Measurements from ENCODE around the gene SLC7A8.

The SLC7A8 gene

DNA sequence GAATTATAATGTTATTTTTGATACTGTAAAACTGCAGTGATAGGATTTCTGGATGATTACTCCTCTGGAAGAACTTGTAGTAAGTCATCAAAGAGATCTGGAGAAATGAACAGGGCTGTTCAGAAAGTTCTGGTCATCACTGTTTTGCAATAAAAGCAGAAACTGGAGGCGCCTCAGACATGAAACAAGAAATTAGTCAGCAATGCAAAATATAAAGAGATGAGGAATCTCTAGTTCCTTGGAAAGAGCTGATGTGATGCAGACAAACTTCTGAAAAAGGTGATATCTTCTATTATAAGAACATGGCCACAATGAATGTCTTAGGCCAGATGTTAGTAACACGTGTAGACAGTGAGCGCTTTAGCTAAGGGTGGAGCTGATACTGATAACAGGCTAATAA is 98.0 kb downstream of the SLC7A8 start:
- no peak overlapping the region for H3K27ac ChIP-seq (ENCODE audit: insufficient read depth, low read depth, low read length, poor library complexity, severe bottlenecking)
- H3K36me3 ChIP-seq (ENCODE audit: control insufficient read depth, insufficient read depth, low read length) = peaks cover 74% of the 10 kb centered on the region
- H3K4me3 ChIP-seq (ENCODE audit: insufficient read depth, low read depth, low read length) = no peak overlapping the region
- 96 to 98% methylated on average over 3 of the region's 3 CpGs for WGBS, 2 experiments
- H3K27me3 ChIP-seq (ENCODE audit: control insufficient read depth, insufficient read depth, low read length, poor library complexity, severe bottlenecking) = no peaks in the 10 kb centered on the region
- no peaks in the 10 kb centered on the region for H3K4me1 ChIP-seq (ENCODE audit: control insufficient read depth, insufficient read depth, low read length)
- no peaks in the 10 kb centered on the region for H3K9me3 ChIP-seq (ENCODE audit: control insufficient read depth, low read length)

DNA sequence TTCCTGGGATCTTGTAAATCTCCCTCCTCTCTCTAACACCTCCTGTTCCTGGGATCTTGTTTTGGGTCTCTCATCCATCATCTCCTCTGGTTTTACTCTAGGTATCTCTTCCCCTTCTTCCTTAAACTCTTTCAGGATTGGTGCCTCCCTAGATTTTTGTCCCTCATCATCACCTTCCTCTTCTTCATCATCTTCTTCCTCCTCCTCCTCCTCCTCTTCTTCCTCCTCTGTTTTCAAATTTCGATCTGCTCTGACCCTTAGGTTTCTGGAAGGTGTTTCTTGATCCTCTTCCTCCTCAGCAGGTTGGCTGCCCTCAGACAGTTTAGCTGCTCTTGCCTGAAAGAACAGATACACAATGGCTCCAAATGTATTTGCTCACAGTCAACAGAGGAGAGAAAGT is 103.0 kb downstream of the SLC7A8 start:
- no peak overlapping the region for H3K4me3 ChIP-seq (ENCODE audit: insufficient read depth, low read depth, low read length)
- H3K4me1 ChIP-seq (ENCODE audit: control insufficient read depth, insufficient read depth, low read length) = no peaks in the 10 kb centered on the region
- no peak overlapping the region for H3K27ac ChIP-seq (ENCODE audit: insufficient read depth, low read depth, low read length, poor library complexity, severe bottlenecking)
- 89 to 97% methylated on average over 1 of the region's 1 CpG for WGBS, 2 experiments
- H3K36me3 ChIP-seq (ENCODE audit: control insufficient read depth, insufficient read depth, low read length) = peaks cover 70% of the 10 kb centered on the region
- no peaks in the 10 kb centered on the region for H3K9me3 ChIP-seq (ENCODE audit: control insufficient read depth, low read length)
- H3K27me3 ChIP-seq (ENCODE audit: control insufficient read depth, insufficient read depth, low read length, poor library complexity, severe bottlenecking) = no peaks in the 10 kb centered on the region

DNA sequence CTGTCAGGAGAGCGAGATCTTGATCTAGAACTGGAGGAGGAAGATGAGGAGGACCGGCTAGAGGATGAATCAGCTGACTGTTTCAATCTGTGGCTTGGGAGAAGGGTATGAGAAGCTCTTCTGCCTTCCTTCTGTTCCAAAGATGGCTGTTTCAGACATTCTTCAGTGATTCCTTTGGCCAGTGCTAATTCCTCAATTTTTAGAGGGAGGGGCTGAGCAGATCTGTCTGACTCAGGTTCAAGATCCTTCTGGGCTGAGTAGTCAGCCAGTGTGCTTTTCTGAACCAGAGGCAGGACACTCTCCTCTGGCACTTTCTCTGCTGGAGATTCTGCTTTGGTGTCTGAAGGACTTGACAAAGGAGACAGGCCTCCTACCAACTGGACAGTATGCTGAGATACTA is 103.7 kb downstream of the SLC7A8 start:
- peaks cover 65% of the 10 kb centered on the region for H3K36me3 ChIP-seq (ENCODE audit: control insufficient read depth, insufficient read depth, low read length)
- no peaks in the 10 kb centered on the region for H3K27me3 ChIP-seq (ENCODE audit: control insufficient read depth, insufficient read depth, low read length, poor library complexity, severe bottlenecking)
- H3K27ac ChIP-seq (ENCODE audit: insufficient read depth, low read depth, low read length, poor library complexity, severe bottlenecking) = no peak overlapping the region
- no peaks in the 10 kb centered on the region for H3K9me3 ChIP-seq (ENCODE audit: control insufficient read depth, low read length)
- no peaks in the 10 kb centered on the region for H3K4me1 ChIP-seq (ENCODE audit: control insufficient read depth, insufficient read depth, low read length)
- H3K4me3 ChIP-seq (ENCODE audit: insufficient read depth, low read depth, low read length) = no peak overlapping the region
- 98 to 99% methylated on average over 2 of the region's 2 CpGs for WGBS, 2 experiments

DNA sequence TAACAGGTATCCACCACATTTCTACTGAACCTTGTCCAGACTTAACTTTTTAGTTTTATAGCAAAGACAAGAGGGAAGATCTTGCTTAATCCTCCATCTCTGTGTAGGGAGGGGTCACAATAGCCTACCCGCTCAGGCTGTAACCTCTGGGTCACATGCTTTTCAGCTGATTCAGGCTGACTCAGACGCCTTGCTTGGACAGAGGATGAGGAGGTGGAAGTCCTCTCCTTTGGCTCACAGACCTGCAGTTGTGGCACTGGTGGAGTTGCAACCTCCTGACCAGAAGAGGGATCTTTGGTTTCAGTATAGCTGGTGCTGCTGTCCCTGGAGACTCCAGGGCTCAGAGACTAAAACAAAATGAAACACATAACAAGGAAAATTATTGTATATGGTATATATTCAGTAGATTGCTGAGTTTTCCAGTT is 104.8 kb downstream of the SLC7A8 start:
- peaks cover 59% of the 10 kb centered on the region for H3K36me3 ChIP-seq (ENCODE audit: control insufficient read depth, insufficient read depth, low read length)
- no peaks in the 10 kb centered on the region for H3K4me1 ChIP-seq (ENCODE audit: control insufficient read depth, insufficient read depth, low read length)
- H3K27me3 ChIP-seq (ENCODE audit: control insufficient read depth, insufficient read depth, low read length, poor library complexity, severe bottlenecking) = no peaks in the 10 kb centered on the region
- no peak overlapping the region for H3K27ac ChIP-seq (ENCODE audit: insufficient read depth, low read depth, low read length, poor library complexity, severe bottlenecking)
- H3K9me3 ChIP-seq (ENCODE audit: control insufficient read depth, low read length) = no peaks in the 10 kb centered on the region
- H3K4me3 ChIP-seq (ENCODE audit: insufficient read depth, low read depth, low read length) = no peak overlapping the region
- 81 to 87% methylated on average over 2 of the region's 2 CpGs for WGBS, 2 experiments

DNA sequence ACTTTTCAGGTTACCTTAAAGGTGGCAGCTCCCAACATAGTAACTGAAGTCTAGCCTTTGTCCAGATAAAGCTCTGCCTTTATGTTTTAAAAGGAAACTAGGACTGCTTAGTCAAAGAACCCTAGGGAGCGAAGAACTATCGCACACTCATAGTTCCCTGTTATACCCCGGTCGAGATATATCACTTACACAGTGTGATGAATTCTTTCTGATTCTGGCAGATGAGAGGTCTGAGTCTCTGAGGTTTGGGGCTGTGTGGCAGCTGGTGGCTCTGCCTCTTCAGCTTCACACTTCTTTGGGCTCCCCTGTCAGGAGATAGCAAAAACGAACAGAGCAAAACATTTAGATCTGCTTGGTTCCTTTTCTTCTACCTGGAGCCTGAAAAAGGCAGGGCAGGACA is 105.5 kb downstream of the SLC7A8 start:
- H3K27me3 ChIP-seq (ENCODE audit: control insufficient read depth, insufficient read depth, low read length, poor library complexity, severe bottlenecking) = no peaks in the 10 kb centered on the region
- H3K27ac ChIP-seq (ENCODE audit: insufficient read depth, low read depth, low read length, poor library complexity, severe bottlenecking) = no peak overlapping the region
- no peaks in the 10 kb centered on the region for H3K9me3 ChIP-seq (ENCODE audit: control insufficient read depth, low read length)
- 97 to 98% methylated on average over 5 of the region's 5 CpGs for WGBS, 2 experiments
- no peaks in the 10 kb centered on the region for H3K4me1 ChIP-seq (ENCODE audit: control insufficient read depth, insufficient read depth, low read length)
- no peak overlapping the region for H3K4me3 ChIP-seq (ENCODE audit: insufficient read depth, low read depth, low read length)
- peaks cover 63% of the 10 kb centered on the region for H3K36me3 ChIP-seq (ENCODE audit: control insufficient read depth, insufficient read depth, low read length)

DNA sequence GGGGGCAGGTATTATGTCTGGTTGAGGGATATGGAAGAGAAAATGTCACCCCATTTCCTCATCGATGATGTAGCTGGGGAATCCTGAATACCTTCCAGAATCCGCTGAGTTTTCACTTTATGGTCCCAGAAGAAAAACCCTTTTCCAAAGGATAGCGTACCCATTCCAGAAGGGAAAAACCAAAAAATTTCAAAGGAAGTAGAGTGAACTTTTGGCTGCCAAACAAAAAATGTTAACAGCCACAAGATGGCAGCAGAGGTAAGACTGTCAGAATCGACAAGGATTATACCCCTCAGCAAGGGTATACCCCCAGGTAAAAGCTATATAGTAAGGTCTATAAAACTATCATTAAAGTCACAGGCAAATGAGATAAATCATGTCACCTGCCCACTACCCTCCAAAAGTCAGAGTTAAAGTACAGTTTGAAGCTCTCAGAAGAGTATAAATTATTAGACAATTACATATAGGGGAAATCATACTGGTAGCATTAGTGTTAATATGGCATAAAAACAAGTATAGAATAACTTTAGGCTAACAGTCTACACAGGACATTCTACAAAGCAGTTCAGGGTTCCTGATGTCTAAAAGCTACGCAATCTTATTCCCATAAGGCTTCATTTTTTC is 106.6 kb downstream of the SLC7A8 start:
- Histone ChIP-seq H3K36me3 (ENCODE audit: control insufficient read depth, insufficient read depth, low read length) (peaks cover 57% of the 10 kb centered on the region), H3K27ac (ENCODE audit: insufficient read depth, low read depth, low read length, poor library complexity, severe bottlenecking) (no peak overlapping the region), H3K4me1 (ENCODE audit: control insufficient read depth, insufficient read depth, low read length) (peaks cover 5% of the 10 kb centered on the region), H3K9me3 (ENCODE audit: control insufficient read depth, low read length) (no peaks in the 10 kb centered on the region), H3K27me3 (ENCODE audit: control insufficient read depth, insufficient read depth, low read length, poor library complexity, severe bottlenecking) (no peaks in the 10 kb centered on the region), H3K4me3 (ENCODE audit: insufficient read depth, low read depth, low read length) (no peak overlapping the region)
- WGBS, 2 experiments = 88 to 92% methylated on average over 4 to 5 of the region's 5 CpGs

Measured in ectodermal cell (in vitro differentiated cells).